Stimulated activated CD8-positive, alpha-beta memory T cell treated with anti-CD3 and anti-CD28 coated beads, Interleukin-15, amount 100 ng/mL, for 24 hours (primary cell): ENCODE results near the gene MCF2L.
"Not testable (repeated sequence)": the region's sequence is repeated elsewhere in the genome, so short reads cannot be mapped to it uniquely, and the experiment has no call there.

Source experiments
- DNase-seq: peaks from one replicate; pipeline ENCODE4 v3.0.0-alpha.2; 2020; ENCODE audit warnings: low read depth

Gene MCF2L

DNA sequence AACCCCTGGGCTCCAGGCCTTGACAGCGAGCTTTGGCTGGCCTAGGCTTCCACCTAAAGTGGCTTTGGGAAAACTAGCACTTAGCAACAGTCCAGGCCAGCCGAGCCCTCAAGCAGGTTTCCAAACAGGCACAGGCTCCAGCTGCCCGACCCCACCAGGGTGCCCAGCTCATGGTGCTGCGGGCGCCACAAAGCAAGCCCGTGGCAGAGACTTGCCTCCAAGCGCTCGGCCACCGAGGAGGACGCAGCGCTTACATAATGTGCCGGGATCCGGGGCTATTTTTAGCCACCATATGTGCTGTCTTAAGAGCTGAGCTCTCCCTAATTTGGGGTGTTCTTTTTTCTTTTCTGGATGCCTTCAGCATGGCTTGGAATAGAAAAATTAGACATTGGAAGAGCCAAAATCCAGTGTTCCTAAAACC is 80.5 kb downstream of the MCF2L start:
- DNase-seq, result no peak

DNA sequence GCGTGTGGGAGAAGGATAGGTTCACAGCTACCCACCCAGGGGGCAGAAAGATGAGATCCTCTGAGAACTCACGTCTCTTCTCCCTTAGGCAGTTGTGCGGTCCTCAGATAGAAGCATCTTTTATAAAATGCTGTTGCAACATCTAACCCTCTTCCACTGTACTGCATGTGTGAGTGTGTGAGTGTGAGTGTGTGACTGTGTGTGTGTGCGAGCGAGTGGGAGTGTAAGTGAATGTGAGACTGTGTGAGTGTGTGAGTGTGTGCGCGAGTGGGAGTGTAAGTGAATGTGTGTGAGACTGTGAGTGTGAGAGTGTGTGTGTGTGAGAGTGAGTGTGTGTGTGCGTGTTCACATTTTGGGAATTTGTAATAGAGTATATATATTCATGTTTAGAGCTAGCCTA is 81.0 kb downstream of the MCF2L start:
- no peak for DNase-seq

DNA sequence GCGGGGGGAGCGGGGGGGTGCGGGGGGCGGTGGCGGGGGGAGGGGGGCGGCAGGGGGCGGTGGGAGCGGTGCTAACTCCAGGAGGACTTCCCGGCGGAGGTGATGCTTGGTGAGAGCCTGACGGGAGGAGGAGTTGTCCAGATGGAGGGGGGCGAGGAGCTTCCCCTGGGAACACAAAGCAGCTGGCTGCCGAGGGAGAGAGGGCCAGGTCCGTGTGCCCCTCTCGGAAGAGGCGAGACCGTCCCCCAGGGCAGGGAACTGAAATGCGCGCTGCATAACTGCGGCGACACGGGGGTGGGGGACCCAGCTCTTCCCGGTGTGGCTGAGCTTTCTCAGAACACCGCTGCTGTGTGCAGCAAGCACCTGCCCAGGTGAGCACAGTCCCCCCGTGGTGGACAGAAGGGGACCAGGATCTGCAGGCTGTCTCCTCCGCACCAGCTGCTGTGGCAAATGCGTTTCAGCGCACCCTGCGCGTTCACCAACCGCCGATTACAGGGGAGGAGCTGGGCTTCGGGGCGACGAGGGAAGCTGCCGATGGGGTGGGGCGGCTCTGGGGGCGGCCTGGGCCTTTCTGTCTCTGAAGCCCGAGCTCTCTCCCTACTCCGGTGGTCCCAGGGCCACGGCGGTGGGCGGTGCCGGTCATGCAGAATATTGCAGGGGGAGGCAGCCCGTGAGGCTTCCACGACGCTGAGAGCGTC is 81.9 kb downstream of the MCF2L start:
- no peak for DNase-seq

DNA sequence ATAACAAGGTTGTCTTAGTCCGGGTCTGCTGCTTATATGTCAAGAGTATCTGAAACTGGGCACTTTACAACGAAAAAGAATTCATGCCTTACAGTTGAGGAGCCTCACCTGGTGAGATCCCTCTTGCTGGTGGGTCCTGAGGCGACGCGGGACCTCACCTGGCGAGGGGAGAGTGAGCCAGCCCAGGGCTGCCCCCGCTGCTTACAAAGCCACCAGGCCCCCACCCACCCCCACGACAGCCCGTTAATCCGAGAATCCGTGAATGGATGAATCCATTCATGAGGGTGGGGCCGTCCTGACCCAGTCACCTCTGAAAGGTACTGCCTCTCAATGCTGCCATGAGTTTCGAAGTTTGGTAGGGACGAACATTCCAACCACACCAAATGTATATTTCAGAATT is 82.6 kb downstream of the MCF2L start:
- no peak for DNase-seq

DNA sequence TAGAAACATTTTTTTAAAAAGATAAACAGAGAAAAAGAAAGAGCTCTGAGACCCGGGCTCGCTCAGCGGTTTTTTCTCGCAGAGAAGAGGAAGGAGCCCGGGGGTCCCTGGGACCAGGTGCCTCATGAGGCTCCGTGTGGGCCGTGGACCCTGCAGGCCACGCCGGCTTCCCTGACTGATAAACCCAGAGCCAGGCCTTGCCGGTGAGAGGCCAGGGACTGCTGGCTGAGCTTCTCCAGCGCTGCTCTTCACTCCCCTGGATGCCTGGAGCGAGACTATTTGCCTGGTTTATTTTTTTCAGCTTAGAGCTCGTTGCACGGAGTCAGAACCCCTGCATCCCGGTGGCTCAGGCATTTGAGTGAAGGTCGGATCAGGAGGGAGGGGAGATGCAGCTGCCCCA is 83.2 kb downstream of the MCF2L start:
- no peak for DNase-seq

DNA sequence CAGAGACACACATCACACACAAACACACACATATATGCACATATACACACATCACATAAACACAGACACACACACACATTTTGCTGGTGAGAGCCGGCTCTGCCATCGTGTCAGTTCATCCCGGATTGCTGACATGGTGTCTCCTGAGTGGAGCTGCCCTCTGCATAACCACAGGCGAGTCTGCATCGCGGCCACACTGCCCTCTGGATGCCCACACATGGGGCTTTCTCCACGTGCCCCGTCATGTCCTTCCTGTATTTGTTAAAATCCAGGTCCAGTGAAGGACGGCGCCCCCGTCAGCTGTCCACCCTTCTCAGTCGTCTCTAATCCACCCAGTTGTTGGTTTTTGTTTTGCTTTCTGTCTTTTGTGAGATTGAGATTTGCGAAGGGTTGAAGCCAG is 84.0 kb downstream of the MCF2L start:
- no peak for DNase-seq

DNA sequence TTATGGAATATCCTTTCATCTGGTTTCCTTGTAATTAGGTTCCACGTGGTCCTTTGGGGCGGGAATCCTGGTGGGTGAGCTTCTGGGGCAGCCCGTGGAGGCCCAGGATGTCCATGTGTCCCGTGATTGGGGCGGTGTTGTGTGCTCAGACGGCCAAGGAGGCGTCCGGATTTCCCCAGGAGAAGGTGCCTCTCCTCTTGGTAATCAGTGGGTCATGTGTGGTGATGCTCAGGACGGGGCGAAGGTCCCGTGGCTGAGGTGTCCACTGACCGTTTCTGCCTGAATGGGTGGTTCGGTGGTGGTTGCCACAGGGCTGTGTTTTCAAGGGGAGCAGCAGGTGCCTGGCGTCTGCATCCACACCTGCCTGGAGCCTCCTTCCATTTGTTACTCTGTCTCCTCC is 84.4 kb downstream of the MCF2L start:
- DNase-seq, result no peak

DNA sequence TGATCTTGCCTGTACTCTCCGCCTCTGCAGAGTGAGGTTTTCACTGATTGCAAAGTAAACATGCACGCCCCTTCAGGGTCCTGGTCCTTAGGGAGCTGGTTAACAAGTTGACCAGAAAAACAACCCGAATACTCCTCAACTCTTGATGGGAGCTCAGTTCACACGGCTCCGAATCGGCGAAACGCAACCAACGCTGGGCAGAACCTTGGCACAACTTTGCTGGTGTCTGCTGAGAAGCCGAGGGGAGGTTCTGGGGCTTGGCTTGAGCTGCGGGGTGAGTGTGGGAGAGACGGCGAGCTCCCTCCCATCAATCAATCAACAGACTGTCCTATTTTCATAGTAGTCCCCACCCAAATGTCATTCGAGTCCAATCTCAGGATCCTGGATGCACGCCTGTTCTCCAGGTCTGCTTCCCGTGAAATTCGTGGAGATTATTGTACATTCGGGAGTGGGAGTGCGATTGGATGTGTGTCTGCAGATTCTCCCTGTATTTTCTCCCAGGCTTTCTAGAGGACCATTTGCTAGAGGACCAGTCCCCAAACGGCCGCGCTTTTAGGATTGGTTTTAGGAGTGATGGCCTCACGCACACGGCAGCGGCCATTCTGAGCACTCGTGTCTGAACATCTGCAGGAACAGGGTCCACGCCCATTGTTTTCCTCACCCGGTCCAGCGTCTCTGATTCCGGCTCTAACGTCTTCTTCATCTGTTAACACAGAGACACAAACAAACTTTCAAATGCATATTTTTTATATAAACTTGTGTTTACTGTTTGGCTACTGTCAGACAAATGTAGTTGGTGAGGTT is 85.0 kb downstream of the MCF2L start:
- DNase-seq, result no peak

DNA sequence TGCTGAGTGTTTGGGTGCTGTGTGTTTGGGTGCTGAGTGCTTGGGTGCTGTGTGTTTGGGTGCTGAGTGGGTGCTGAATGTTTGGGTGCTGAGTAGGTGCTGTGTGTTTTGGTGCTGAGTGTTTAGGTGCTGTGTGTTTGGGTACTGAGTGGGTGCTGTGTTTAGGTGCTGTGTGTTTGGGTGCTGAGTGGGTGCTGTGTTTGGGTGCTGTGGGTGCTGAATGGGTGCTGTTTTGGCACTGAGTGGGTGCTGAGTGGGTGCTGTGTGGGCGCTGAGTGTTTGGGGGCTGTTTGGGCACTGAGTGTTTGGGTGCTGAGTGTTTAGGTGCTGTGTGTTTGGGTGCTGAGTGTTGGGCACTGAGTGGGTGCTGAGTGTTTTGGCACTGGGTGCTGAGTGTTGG is 88.1 kb downstream of the MCF2L start:
- DNase-seq, result no peak

DNA sequence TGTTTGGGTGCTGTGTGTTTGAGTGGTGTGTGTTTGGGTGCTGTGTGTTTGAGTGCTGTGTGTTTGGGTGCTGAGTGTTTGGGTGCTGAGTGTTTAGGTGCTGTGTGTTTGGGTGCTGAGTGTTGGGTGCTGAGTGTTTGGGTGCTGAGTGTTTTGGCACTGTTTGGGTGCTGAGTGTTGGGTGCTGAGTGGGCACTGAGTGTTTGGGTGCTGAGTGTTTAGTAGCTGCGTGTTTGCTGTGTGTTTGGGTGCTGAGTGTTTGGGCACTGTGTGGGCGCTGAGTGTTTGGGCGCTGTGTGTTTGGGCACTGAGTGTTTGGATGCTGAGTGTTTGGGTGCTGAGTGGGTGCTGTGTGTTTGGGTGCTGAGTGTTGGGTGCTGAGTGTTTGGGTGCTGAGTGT is 88.5 kb downstream of the MCF2L start:
- not testable (repeated sequence) for DNase-seq

DNA sequence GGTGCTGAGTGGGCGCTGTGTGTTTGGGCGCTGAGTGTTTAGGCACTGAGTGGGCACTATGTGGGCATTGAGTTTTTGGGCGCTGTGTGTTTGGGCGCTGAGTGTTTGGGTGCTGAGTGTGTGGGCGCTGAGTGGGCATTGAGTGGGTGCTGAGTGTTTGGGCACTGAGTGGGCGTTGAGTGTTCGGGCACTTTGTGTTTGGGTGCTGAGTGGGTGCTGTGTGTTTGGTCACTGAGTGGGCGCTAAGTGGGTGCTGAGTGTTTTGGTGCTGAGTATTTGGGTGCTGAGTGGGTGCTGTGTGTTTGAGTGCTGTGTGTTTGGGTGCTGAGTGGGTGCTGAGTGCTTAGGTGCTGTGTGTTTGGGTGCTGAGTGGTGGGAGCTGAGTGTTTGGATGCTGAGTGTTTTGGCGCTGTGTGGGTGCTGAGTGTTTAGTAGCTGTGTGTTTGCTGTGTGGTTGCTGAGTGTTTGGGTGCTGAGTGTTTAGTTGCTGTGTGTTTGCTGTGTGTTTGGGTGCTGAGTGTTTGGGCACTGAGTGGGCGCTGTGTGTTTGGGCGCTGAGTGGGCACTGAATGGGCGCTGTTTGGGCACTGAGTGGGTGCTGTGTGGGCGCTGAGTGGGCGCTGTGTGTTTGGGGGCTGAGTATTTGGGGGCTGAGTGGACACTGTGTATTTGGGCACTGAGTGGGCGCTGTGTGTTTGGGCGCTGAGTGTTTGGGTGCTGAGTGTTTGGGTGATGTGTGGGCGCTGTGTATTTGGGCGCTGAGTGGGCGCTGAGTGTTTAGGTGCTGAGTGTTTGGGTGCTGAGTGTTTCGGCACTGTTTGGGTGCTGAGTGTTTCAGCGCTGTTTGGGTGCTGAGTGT is 89.3 kb downstream of the MCF2L start:
- DNase-seq, result no peak

DNA sequence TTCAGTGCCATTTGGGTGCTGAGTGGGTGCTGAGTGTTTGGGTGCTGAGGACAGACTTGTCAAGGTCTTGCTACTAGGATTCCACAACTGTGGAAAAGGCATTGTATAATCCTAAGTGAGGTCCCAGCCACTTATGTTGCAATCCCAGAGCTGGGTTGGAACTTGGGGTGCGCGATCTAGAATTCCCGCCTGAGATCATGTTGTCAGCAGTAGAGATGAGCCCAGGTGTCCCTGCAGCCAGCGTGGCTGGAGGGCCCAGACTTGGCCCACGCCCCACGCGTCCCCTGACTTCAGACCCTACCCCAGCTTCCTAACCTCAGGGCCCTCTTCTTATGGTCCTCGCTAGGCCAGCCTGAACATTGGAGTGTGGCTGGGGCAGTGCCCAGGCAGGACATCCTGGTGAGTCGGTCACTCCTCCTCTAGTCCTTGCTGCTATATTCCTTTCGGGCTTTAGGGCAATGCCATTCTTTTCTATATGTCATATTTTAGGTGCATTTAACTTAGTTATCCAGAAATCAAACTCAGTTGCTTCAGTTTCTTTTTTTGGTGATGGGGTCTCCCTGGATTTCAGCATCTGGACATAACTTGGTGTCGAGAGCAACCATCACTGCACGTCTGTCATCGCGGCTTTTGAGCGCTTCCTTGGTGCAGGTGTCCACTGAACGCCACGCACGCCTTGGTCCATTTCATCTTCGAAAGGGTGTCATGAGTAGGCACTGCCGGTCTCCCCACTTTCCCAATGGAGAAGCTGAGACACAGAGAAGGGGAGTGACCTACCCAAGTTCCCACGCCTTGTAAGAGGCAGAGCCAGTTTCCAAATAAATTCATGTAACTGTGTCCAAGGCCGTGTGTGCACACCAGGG is 90.2 kb downstream of the MCF2L start:
- no peak for DNase-seq

DNA sequence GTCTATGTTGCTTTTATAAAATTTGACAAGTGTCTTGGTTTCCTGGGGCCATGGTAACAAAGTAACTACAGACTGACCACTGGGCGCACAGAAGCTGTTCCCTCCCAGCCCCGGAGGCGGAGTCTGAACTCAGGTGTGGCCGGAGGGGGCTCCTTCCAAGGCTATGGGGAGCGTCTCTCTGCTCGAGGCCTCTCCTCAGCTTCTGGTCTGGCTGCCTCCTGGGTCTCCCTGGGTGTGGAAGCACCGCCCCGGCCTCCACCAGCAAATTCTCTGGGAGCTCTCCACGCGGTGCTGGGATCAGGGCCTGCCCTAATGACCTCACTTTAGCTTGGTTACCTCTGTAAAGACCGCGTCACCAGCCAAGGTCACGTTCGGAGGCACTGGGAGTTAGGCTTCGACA is 90.9 kb downstream of the MCF2L start:
- DNase-seq, result no peak

DNA sequence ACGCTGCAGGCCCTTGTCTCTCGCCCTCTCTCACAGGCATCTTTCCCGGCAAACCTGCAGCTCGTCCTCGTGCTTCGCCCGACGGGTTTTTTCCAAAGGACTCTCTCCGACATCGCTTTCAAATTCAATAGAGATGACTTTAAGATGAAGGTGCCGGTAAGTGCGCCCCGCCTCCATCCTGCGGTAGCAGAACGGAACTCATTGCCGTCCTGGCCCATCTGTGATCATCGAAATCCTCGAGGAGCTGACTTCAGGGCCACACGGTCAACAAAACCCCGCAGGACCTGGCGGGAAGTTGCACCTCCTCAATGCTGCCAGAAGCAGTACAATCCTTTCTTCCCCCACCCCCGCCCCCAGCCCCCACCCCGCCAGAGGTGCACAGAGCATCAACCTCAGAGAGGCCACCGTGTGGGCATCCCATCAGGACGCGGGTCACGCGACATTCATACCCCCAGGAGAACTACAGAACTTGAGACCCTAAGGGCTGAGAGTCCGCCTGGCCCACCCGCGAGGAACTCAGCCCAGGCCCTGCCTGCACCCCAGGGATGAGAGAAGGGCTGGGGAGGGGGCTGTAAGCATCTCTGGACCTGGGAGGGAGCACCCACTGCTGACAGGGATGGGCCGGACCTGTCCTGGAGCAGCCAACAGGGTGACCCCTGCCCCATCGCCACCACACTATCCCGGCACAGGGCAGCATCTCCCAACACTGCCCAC is 91.7 kb downstream of the MCF2L start:
- no peak for DNase-seq

DNA sequence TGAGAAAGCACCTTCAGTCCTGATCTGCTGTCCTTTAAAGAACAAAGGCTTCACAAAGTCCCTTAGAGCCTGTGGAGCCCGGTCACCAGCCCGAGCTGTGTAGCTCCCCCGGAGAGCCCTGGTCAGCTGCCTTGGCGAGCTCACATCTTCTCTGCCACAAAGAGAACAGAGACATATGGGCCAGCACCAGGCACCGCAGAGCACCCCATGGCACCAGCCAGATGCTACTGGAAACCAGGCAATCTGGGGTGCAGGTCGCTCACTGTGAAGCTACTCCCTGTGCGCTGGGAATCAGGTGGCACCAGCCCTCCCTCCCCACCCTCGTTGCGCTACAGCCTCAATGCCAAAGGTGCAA is 92.2 kb downstream of the MCF2L start:
- DNase-seq, result no peak

DNA sequence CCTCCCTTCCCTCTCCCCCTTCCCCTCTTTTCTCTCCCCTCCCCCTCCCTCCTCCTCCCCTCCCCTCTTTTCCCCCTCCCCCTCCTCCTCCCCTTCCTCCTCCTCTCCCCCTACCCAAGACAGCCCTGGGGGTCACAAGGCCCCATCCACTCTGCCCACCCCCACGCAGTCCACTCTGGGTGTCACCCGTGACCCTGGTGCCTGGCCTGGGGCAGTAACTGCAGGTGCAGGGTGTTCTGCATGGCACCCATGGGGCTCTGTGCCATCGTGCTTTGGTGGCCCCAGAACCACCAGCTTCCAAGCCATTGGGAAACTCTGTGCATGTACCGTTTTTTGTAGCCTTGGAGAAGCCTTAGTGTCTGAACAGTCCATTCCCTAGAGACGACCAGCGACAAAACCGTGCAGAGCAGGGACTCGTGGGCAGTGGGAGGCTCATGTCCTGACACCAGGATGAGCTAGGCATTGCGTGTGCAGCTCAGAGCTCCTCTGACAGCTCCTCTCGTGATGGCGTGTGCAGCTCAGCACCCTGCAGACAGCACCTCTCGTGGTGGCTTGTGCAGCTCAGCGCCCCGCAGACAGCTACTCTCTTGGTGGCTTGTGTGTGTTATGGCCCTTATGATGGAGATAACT is 92.9 kb downstream of the MCF2L start:
- DNase-seq, result no peak

DNA sequence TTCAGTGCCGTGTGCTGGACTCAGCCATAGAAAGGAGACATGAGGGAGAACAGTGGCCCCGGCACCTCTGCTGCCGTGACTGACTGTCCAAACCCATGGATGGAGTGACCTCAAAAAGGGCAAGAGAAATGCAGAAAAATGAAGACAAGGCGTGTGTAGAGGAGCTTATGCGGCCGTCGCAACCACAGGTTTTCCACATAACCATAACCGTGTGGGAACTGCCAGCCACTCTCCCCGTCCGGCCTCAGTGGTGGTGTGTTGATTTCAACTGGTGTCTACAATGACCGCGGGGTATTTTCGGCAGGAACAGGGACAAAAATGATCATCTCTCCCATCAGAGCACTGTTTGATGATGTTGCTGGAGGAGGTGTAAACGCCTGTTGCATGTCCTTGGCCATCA is 93.7 kb downstream of the MCF2L start:
- DNase-seq, result no peak

DNA sequence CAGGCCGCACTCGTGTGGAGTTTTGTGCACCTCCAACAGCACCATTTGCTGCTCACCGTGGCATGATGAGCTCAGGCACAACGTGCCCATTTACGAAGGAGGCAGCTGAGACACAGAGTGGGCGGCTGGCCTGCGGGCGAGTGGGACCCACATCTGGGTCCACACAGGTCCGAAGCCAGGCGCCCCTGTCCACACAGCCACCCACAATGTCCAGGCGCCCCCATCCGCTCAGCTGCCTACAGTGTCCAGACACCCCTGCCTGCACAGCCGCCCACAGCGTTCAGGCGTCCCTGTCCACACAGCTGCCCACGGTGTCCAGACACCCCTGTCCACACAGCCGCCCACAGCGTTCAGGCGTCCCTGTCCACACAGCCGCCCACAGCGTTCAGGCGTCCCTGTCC is 94.1 kb downstream of the MCF2L start:
- DNase-seq, result no peak

DNA sequence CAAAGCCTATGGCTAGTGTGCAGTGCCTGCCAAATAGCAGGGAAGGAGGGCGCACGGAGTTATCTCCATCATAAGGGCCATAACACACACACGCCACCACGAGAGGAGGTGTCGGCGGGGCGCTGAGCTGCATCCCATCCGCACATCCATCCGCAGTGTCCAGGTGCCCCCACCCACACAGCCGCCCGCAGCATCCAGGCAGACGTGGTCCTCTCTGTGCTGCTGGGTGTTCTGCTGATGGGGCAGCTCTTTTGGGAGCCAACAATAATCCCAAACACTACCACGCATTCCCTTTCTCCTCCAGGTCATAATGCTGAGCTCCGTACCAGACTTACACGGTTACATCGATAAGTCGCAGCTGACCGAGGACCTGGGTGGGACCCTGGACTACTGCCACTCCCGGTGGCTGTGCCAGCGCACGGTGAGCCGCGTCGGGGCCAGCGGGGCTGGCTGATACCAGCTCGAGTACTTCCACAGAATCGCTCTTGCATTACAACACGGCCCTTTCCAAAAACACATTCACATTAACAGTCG is 95.1 kb downstream of the MCF2L start:
- DNase-seq, result no peak
